ENCODE results near the gene MAF.

DNA sequence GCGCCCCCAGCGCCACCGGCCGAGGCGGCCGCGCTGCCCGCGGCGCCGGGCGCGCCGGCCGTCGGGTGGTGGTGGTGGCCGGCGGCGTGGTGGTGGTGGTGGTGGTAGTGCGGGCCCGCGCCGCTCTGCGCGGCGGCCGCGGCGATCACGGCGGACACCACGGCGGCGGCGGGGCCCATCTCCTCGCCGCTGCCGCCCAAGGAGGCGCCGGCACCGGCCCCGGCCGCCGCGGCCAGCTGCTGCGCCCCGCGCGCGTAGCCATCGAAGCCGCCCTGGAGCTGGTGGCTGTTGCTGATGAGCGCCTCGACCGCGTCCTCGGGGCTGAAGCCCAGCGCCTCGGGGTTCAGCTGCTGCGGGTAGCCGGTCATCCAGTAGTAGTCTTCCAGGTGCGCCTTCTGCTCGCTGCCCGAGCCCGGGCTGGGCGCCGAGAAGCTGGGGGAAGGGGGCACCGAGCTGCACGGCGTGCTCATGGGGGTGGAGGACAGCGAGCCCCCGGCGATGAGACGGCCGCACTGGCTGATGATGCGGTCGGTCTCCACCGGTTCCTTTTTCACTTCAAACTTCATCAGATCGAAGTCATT, 1.2 kb downstream of the MAF start:
- TF ChIP-seq, protein P1, sequence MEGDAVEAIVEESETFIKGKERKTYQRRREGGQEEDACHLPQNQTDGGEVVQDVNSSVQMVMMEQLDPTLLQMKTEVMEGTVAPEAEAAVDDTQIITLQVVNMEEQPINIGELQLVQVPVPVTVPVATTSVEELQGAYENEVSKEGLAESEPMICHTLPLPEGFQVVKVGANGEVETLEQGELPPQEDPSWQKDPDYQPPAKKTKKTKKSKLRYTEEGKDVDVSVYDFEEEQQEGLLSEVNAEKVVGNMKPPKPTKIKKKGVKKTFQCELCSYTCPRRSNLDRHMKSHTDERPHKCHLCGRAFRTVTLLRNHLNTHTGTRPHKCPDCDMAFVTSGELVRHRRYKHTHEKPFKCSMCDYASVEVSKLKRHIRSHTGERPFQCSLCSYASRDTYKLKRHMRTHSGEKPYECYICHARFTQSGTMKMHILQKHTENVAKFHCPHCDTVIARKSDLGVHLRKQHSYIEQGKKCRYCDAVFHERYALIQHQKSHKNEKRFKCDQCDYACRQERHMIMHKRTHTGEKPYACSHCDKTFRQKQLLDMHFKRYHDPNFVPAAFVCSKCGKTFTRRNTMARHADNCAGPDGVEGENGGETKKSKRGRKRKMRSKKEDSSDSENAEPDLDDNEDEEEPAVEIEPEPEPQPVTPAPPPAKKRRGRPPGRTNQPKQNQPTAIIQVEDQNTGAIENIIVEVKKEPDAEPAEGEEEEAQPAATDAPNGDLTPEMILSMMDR (IDR thresholded peaks at IDR 0.05): no peak
- no peak for TF ChIP-seq POLR2A (IDR thresholded peaks at IDR 0.05)
